Stomach (tissue), 9 donors: ENCODE results near the gene KSR2. TPM values are rescaled to one million over a fixed set of nuclear protein-coding genes. Genes with fewer than 3 reads are reported as not detected.

Source experiments
- DNase-seq, 2 donors: peaks; one replicate each; pipeline versions ENCODE4 v3.0.0 to v3.0.0-alpha.2; 2013 to 2019
- H3K27ac ChIP-seq, 5 donors: fragments of 200-600 bp in 4 of 5; sonication (generic) in 4 of 5; one replicate each; pipeline ENCODE4 v1.5.1; 2013 to 2019; ENCODE audit warnings: mild to moderate bottlenecking in 1 of 5, moderate library complexity in 1 of 5
- H3K27me3 ChIP-seq, 3 donors: fragments of 200-600 bp; sonication (generic); one replicate each; pipeline ENCODE4 v1.5.1; 2017 to 2019; ENCODE audit warnings: mixed run types in 1 of 3
- H3K36me3 ChIP-seq, 4 donors: fragments of 200-600 bp; sonication (generic); 1 replicate in 3 of 4; 2 replicates in 1 of 4; pipeline ENCODE4 v1.5.1; 2016 to 2019
- H3K4me1 ChIP-seq, 4 donors: fragments of 200-600 bp; sonication (generic); one replicate each; pipeline ENCODE4 v1.5.1; 2016 to 2019
- H3K4me3 ChIP-seq, 4 donors: fragments of 200-600 bp; sonication (generic) in 3 of 4; one replicate each; pipeline ENCODE4 v1.5.1; 2016 to 2019; ENCODE audit warnings: mild to moderate bottlenecking in 1 of 4
- H3K9me3 ChIP-seq, 4 donors: fragments of 200-600 bp; sonication (generic); one replicate each; pipeline ENCODE4 v1.5.1; 2016 to 2019
- EP300 ChIP-seq: sonication (generic); formaldehyde crosslinking; IDR thresholded peaks from one replicate; pipeline ENCODE4 v1.6.1; 2017; ENCODE audit warnings: antibody characterized with exemption
- POLR2A ChIP-seq, 4 donors: fragments of 450-650 bp; IDR thresholded peaks; one replicate each; pipeline ENCODE4 v1.6.1; 2016; ENCODE audit warnings: antibody characterized with exemption in 4 of 4, control low read depth in 2 of 4, mild to moderate bottlenecking in 1 of 4, moderate library complexity in 1 of 4
- POLR2AphosphoS5 ChIP-seq, 3 donors: sonication (generic); formaldehyde crosslinking; IDR thresholded peaks; one replicate each; pipeline ENCODE4 v1.6.1; 2016; ENCODE audit warnings: antibody characterized with exemption in 3 of 3
- WGBS, 5 donors: extraction: QIAGEN DNeasy Blood & Tissue Kit in 3 of 5; methylation state at CpG; one replicate each; pipeline versions ENCODE4 v1.1.5 to v1.1.7; 2013 to 2018; 5-methylcytosine and 5-hydroxymethylcytosine counted together
- intact Hi-C: fragments of 100-400 bp; cut with DNase I; formaldehyde crosslinking; loops from one replicate; pipeline ENCODE4 v1.15.1; 2023; ENCODE audit warnings: low total_unique reads
- polyA plus RNA-seq, 3 donors: library from polyadenylated mRNA; stranded (reverse); fragments of 200-250 nt; gene quantifications; one replicate each; pipeline ENCODE4 v1.2.3, GENCODE V29; 2013
- total RNA-seq, 5 donors: library from RNA; depleted of rRNA; stranded (reverse); fragments of >200 nt; gene quantifications; one replicate each; pipeline versions ENCODE4 v1.1.0 to v1.2.3, GENCODE V29; 2014 to 2016
- TF ChIP-seq, protein P1 (sequence below), 7 experiments: fragments of 450-650 bp in 4 of 7; fragments of 200-600 bp in 3 of 7; sonication (generic) in 3 of 7; IDR thresholded peaks; one replicate each; pipeline ENCODE4 v1.5.1; 2016 to 2019; ENCODE audit warnings: antibody characterized with exemption in 7 of 7, control low read depth in 2 of 7, mild to moderate bottlenecking in 1 of 7
- donor health status: healthy with polysubstance abuse.
- donor health status: Bipolar disorder and iron deficiency.
- donor health status: healthy.

KSR2 gene
- total and polyA plus RNA-seq, 8 donors = 0.03 to 1.4 (median 0.26) TPM; not detected in 2

DNA sequence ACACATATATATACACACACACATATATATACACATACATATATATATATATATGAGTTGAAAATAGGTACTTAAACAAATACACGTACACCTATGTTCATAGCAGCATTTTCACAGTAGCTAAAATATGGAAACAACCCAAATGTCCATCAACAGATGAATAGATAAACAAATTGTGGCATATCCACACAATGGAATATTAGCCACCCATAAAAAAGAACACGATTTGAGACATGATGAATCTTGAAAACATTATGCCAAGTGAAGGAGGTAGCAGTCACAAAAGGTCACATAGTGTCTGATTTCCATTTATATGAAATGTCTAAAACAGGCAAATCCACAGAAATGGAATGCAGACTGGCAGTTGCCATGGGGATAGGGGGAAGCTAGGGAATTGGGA is 276.3 kb downstream of the KSR2 start:
- Histone ChIP-seq H3K27me3 (peaks cover 0 to 8% (median 0%) of the 10 kb centered on the region in 3 donors), H3K4me3 (no peak overlapping the region), H3K36me3 (no peaks in the 10 kb centered on the region), H3K9me3 (peaks cover 0 to 18% (median 0%) of the 10 kb centered on the region in 4 donors), H3K4me1 (no peaks in the 10 kb centered on the region), H3K27ac (no peak overlapping the region)
- TF ChIP-seq POLR2A (IDR thresholded peaks at IDR 0.05) = no peak
- TF ChIP-seq, protein P1, sequence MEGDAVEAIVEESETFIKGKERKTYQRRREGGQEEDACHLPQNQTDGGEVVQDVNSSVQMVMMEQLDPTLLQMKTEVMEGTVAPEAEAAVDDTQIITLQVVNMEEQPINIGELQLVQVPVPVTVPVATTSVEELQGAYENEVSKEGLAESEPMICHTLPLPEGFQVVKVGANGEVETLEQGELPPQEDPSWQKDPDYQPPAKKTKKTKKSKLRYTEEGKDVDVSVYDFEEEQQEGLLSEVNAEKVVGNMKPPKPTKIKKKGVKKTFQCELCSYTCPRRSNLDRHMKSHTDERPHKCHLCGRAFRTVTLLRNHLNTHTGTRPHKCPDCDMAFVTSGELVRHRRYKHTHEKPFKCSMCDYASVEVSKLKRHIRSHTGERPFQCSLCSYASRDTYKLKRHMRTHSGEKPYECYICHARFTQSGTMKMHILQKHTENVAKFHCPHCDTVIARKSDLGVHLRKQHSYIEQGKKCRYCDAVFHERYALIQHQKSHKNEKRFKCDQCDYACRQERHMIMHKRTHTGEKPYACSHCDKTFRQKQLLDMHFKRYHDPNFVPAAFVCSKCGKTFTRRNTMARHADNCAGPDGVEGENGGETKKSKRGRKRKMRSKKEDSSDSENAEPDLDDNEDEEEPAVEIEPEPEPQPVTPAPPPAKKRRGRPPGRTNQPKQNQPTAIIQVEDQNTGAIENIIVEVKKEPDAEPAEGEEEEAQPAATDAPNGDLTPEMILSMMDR (IDR thresholded peaks at IDR 0.05) = no peak
- TF ChIP-seq EP300 = no peak
- TF ChIP-seq POLR2AphosphoS5 (IDR thresholded peaks at IDR 0.05) = no peak
- intact Hi-C loops = no loop called here
- WGBS, 5 donors = 83 to 97% (median 90%) methylated on average over 2 of the region's 2 CpGs
- no peak for DNase-seq

DNA sequence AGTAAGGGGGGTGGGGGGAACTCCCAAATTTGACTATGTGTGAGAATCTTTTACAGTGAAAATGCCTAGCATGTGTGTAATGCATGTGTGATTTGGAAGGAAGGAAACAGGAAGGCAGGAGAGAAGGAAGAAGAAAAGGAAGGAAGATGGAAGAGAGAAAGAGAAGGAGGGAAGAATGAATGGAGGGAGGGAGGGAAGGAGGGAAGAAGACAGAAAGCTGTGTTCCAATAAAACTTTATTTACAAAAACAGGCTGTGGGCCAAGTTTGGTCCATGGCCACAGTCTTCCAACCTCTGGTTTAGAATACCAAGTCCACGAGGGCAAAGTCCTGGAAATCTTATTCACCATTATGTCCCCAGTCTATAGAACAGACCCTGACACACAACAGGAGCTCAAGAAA is 278.9 kb downstream of the KSR2 start:
- H3K4me1 ChIP-seq = peaks cover 0 to 4% (median 0%) of the 10 kb centered on the region in 4 donors
- H3K4me3 ChIP-seq = no peak overlapping the region
- no peak overlapping the region for H3K27ac ChIP-seq
- no peak for TF ChIP-seq POLR2AphosphoS5 (IDR thresholded peaks at IDR 0.05)
- TF ChIP-seq EP300 = no peak
- TF ChIP-seq, protein P1 (IDR thresholded peaks at IDR 0.05) = no peak
- no peak for TF ChIP-seq POLR2A (IDR thresholded peaks at IDR 0.05)
- H3K27me3 ChIP-seq = peaks cover 0 to 14% (median 0%) of the 10 kb centered on the region in 3 donors
- 41 to 71% (median 59%) methylated on average over 1 of the region's 1 CpG for WGBS, 5 donors
- intact Hi-C loops = no loop called here
- no peak for DNase-seq
- no peaks in the 10 kb centered on the region for H3K36me3 ChIP-seq
- peaks cover 0 to 18% (median 0%) of the 10 kb centered on the region in 4 donors for H3K9me3 ChIP-seq

DNA sequence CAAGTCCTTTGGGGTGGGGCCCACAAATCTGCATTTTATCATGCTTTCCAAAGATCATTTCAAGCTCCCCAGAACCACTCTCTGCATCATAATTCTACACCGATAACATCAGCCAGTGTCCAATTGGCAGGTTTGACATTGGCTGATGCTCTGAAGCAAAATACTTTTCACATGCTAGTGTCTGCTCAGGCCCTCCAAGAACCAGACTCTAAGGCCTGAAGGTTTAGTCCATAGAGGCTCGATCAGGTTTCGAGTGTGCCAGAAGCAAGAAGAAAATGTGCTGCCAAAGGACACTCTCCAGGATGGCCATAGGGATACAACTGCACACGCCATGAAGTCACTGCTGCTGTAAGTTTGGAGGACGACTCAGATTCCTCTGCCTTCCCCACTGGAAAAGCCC is 280.3 kb downstream of the KSR2 start:
- no peak overlapping the region for H3K4me3 ChIP-seq
- H3K9me3 ChIP-seq = peaks cover 0 to 8% (median 0%) of the 10 kb centered on the region in 4 donors
- H3K4me1 ChIP-seq = peaks cover 0 to 4% (median 0%) of the 10 kb centered on the region in 4 donors
- H3K27ac ChIP-seq = no peak overlapping the region
- no peaks in the 10 kb centered on the region for H3K36me3 ChIP-seq
- 79 to 94% (median 88%) methylated on average over 5 of the region's 5 CpGs for WGBS, 5 donors
- H3K27me3 ChIP-seq = peaks cover 0 to 14% (median 0%) of the 10 kb centered on the region in 3 donors
- no peak for DNase-seq
- intact Hi-C loops = no loop called here
- TF ChIP-seq, protein P1 (IDR thresholded peaks at IDR 0.05) = no peak
- TF ChIP-seq POLR2AphosphoS5 (IDR thresholded peaks at IDR 0.05) = no peak
- TF ChIP-seq EP300 = no peak
- TF ChIP-seq POLR2A (IDR thresholded peaks at IDR 0.05) = no peak

DNA sequence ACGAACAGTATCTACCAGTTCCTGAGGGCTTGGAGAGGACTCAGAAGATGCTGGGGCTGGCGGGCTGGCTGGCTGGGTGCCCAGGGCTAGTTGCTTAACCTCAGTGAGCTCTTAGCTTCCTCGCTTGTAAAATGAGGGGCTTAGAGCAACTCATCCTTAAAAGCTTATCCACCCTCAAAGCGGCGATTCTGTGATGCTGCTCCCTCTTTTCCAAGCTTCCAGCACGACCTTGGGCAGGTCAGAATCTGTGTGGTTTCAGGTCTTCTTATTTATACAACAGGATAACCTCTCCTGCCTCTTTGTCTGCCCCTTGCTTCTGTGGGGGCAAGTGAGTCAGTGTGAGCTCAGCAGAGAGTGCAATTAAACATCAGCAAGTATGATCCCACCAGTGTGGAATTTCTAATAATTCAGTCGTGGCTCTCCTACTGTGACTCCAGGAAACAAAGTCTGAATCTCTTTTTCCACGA is 281.8 kb downstream of the KSR2 start:
- peaks cover 0 to 14% (median 0%) of the 10 kb centered on the region in 3 donors for H3K27me3 ChIP-seq
- H3K4me1 ChIP-seq = peaks cover 0 to 4% (median 0%) of the 10 kb centered on the region in 4 donors
- intact Hi-C loops = no loop called here
- H3K9me3 ChIP-seq = no peaks in the 10 kb centered on the region
- TF ChIP-seq EP300 = no peak
- TF ChIP-seq POLR2AphosphoS5 (IDR thresholded peaks at IDR 0.05) = peak in 1 of 3 donors; percentile 6
- no peak for TF ChIP-seq POLR2A (IDR thresholded peaks at IDR 0.05)
- TF ChIP-seq, protein P1 (IDR thresholded peaks at IDR 0.05) = no peak
- H3K4me3 ChIP-seq = no peak overlapping the region
- WGBS, 5 donors = 28 to 39% (median 33%) methylated on average over 8 of the region's 8 CpGs
- DNase-seq = peak in 1 of 2 donors; percentile 26
- H3K36me3 ChIP-seq = no peaks in the 10 kb centered on the region
- H3K27ac ChIP-seq = peak overlapping the region in 1 of 5 donors; percentile 39
